Muscle layer of colon (tissue), 2 donors: ENCODE results near the gene PHYHD1.

Experiments used
- H3K27ac ChIP-seq: one replicate; pipeline ENCODE4 v1.7.0; 2013; ENCODE audit warnings: low read depth, mild to moderate bottlenecking, low read length, moderate library complexity
- H3K27me3 ChIP-seq, 2 donors: one replicate each; pipeline ENCODE4 v1.7.0; 2013; ENCODE audit warnings: low read length in 2 of 2, mild to moderate bottlenecking in 2 of 2; ENCODE audit not compliant: insufficient read depth in 2 of 2, control insufficient read depth in 1 of 2
- H3K36me3 ChIP-seq: one replicate; pipeline ENCODE4 v1.7.0; 2013; ENCODE audit warnings: mild to moderate bottlenecking, low read length; ENCODE audit not compliant: insufficient read depth
- H3K4me1 ChIP-seq: one replicate; pipeline ENCODE4 v1.7.0; 2013; ENCODE audit warnings: mild to moderate bottlenecking, low read length; ENCODE audit not compliant: insufficient read depth
- H3K4me3 ChIP-seq, 2 donors: one replicate each; pipeline ENCODE4 v1.7.0; 2013; ENCODE audit warnings: low read length in 2 of 2, low read depth in 1 of 2, mild to moderate bottlenecking in 1 of 2, moderate library complexity in 1 of 2
- H3K9ac ChIP-seq: one replicate; pipeline ENCODE4 v1.7.0; 2013; ENCODE audit warnings: low read length
- H3K9me3 ChIP-seq: one replicate; pipeline ENCODE4 v1.7.0; 2013; ENCODE audit warnings: mild to moderate bottlenecking, low read length
- donor health status: abdominal sarcoma.
- donor health status: Adenocarcinoma of cecum.

Gene PHYHD1

GRCh38 chr9:128902351-128903078 is 18.3 kb upstream of the PHYHD1 start:
- no peak overlapping the region for H3K4me3 ChIP-seq
- H3K36me3 ChIP-seq: peaks cover 10% of the 10 kb centered on the region
- H3K4me1 ChIP-seq: peaks cover 10% of the 10 kb centered on the region
- H3K9me3 ChIP-seq: no peaks in the 10 kb centered on the region
- H3K27ac ChIP-seq: no peak overlapping the region
- no peaks in the 10 kb centered on the region for H3K27me3 ChIP-seq
- H3K9ac ChIP-seq: no peak overlapping the region

GRCh38 chr9:128903079-128903461 is 17.7 kb upstream of the PHYHD1 start:
- Histone ChIP-seq H3K4me1 (peaks cover 9% of the 10 kb centered on the region), H3K36me3 (peaks cover 16% of the 10 kb centered on the region), H3K4me3 (no peak overlapping the region), H3K9me3 (no peaks in the 10 kb centered on the region), H3K27ac (no peak overlapping the region), H3K9ac (no peak overlapping the region), H3K27me3 (no peaks in the 10 kb centered on the region)

GRCh38 chr9:128903871-128904620 is 16.7 kb upstream of the PHYHD1 start:
- Histone ChIP-seq H3K27ac (no peak overlapping the region), H3K36me3 (peaks cover 25% of the 10 kb centered on the region)

GRCh38 chr9:128905964-128906363 is 14.8 kb upstream of the PHYHD1 start:
- Histone ChIP-seq H3K27me3 (no peaks in the 10 kb centered on the region), H3K4me3 (no peak overlapping the region), H3K9me3 (no peaks in the 10 kb centered on the region), H3K27ac (no peak overlapping the region), H3K4me1 (peaks cover 11% of the 10 kb centered on the region), H3K9ac (no peak overlapping the region), H3K36me3 (peaks cover 29% of the 10 kb centered on the region)

More at GRCh38 chr9:128903871-128904620, 16.7 kb upstream of the PHYHD1 start:
- peaks cover 5% of the 10 kb centered on the region for H3K4me1 ChIP-seq
- H3K27me3 ChIP-seq: no peaks in the 10 kb centered on the region
- H3K9ac ChIP-seq: no peak overlapping the region
- no peaks in the 10 kb centered on the region for H3K9me3 ChIP-seq
- no peak overlapping the region for H3K4me3 ChIP-seq

- Histone ChIP-seq H3K36me3 (peaks cover 29% of the 10 kb centered on the region), H3K27ac (no peak overlapping the region), H3K4me3 (no peak overlapping the region), H3K9ac (no peak overlapping the region), H3K9me3 (no peaks in the 10 kb centered on the region), H3K27me3 (no peaks in the 10 kb centered on the region), H3K4me1 (peaks cover 19% of the 10 kb centered on the region)
These were observed 14.0 kb upstream of the PHYHD1 start for GRCh38 chr9:128906741-128907140.

GRCh38 chr9:128908372-128908771 is 12.4 kb upstream of the PHYHD1 start:
- no peaks in the 10 kb centered on the region for H3K27me3 ChIP-seq
- H3K9ac ChIP-seq: no peak overlapping the region
- no peak overlapping the region for H3K4me3 ChIP-seq
- no peak overlapping the region for H3K27ac ChIP-seq
- H3K9me3 ChIP-seq: no peaks in the 10 kb centered on the region
- H3K4me1 ChIP-seq: peaks cover 35% of the 10 kb centered on the region
- H3K36me3 ChIP-seq: peaks cover 29% of the 10 kb centered on the region

GRCh38 chr9:128909859-128910258 is 10.9 kb upstream of the PHYHD1 start:
- no peak overlapping the region for H3K27ac ChIP-seq

GRCh38 chr9:128910906-128911305 is 9.9 kb upstream of the PHYHD1 start:
- no peak overlapping the region for H3K9ac ChIP-seq
- H3K36me3 ChIP-seq: peaks cover 29% of the 10 kb centered on the region
- no peak overlapping the region for H3K27ac ChIP-seq
- no peaks in the 10 kb centered on the region for H3K27me3 ChIP-seq
- peak overlapping the region in 1 of 2 donors; percentile 16 for H3K4me3 ChIP-seq
- no peaks in the 10 kb centered on the region for H3K9me3 ChIP-seq
- peaks cover 44% of the 10 kb centered on the region for H3K4me1 ChIP-seq

More at GRCh38 chr9:128909859-128910258, 10.9 kb upstream of the PHYHD1 start:
- Histone ChIP-seq H3K9me3 (no peaks in the 10 kb centered on the region), H3K27me3 (no peaks in the 10 kb centered on the region), H3K36me3 (peaks cover 29% of the 10 kb centered on the region), H3K4me3 (no peak overlapping the region), H3K9ac (no peak overlapping the region), H3K4me1 (peaks cover 39% of the 10 kb centered on the region)

- no peaks in the 10 kb centered on the region for H3K9me3 ChIP-seq
- peaks cover 34% of the 10 kb centered on the region for H3K36me3 ChIP-seq
- H3K4me1 ChIP-seq: peaks cover 49% of the 10 kb centered on the region
- no peak overlapping the region for H3K4me3 ChIP-seq
- no peaks in the 10 kb centered on the region for H3K27me3 ChIP-seq
- no peak overlapping the region for H3K27ac ChIP-seq
- H3K9ac ChIP-seq: no peak overlapping the region
These were observed 9.2 kb upstream of the PHYHD1 start for GRCh38 chr9:128911529-128912035.

- no peaks in the 10 kb centered on the region for H3K9me3 ChIP-seq
- H3K36me3 ChIP-seq: peaks cover 34% of the 10 kb centered on the region
- no peak overlapping the region for H3K27ac ChIP-seq
- H3K9ac ChIP-seq: no peak overlapping the region
- H3K4me1 ChIP-seq: peaks cover 53% of the 10 kb centered on the region
- H3K27me3 ChIP-seq: no peaks in the 10 kb centered on the region
- H3K4me3 ChIP-seq: peak overlapping the region in 1 of 2 donors; percentile 19
These were observed 8.4 kb upstream of the PHYHD1 start for GRCh38 chr9:128912270-128912853.
